Measurements from ENCODE around the gene SLC25A26.
"Not testable (repeated sequence)": the region's sequence is repeated elsewhere in the genome, so short reads cannot be mapped to it uniquely, and the experiment has no call there.

SLC25A26 gene

GRCh38 chr3:66272016-66272415 is 51.2 kb downstream of the SLC25A26 start:
- no peaks in the 10 kb centered on the region for H3K27me3 ChIP-seq
- H3K4me3 ChIP-seq (ENCODE audit: low read depth, low read length) = no peak overlapping the region
- H3K4me1 ChIP-seq = no peaks in the 10 kb centered on the region
- H3K36me3 ChIP-seq = no peaks in the 10 kb centered on the region
- no peak for DNase-seq
- no peaks in the 10 kb centered on the region; the same call in 1 of the 2 replicates for H3K9me3 ChIP-seq
- TF ChIP-seq, protein P1, sequence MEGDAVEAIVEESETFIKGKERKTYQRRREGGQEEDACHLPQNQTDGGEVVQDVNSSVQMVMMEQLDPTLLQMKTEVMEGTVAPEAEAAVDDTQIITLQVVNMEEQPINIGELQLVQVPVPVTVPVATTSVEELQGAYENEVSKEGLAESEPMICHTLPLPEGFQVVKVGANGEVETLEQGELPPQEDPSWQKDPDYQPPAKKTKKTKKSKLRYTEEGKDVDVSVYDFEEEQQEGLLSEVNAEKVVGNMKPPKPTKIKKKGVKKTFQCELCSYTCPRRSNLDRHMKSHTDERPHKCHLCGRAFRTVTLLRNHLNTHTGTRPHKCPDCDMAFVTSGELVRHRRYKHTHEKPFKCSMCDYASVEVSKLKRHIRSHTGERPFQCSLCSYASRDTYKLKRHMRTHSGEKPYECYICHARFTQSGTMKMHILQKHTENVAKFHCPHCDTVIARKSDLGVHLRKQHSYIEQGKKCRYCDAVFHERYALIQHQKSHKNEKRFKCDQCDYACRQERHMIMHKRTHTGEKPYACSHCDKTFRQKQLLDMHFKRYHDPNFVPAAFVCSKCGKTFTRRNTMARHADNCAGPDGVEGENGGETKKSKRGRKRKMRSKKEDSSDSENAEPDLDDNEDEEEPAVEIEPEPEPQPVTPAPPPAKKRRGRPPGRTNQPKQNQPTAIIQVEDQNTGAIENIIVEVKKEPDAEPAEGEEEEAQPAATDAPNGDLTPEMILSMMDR (IDR thresholded peaks at IDR 0.05; ENCODE audit: low read depth, low read length) = no peak

DNA sequence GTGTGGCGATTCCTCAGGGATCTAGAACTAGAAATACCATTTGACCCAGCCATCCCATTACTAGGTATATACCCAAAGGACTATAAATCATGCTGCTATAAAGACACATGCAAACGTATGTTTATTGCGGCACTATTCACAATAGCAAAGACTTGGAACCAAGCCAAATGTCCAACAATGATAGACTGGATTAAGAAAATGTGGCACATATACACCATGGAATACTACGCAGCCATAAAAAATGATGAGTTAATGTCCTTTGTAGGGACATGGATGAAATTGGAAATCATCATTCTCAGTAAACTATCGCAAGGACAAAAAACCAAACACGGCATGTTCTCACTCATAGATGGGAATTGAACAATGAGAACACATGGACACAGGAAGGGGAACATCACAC is 54.0 kb downstream of the SLC25A26 start:
- H3K9me3 ChIP-seq; H3K27me3 ChIP-seq; DNase-seq; H3K4me3 ChIP-seq (ENCODE audit: low read depth, low read length); H3K4me1 ChIP-seq; H3K36me3 ChIP-seq: not testable (repeated sequence)

DNA sequence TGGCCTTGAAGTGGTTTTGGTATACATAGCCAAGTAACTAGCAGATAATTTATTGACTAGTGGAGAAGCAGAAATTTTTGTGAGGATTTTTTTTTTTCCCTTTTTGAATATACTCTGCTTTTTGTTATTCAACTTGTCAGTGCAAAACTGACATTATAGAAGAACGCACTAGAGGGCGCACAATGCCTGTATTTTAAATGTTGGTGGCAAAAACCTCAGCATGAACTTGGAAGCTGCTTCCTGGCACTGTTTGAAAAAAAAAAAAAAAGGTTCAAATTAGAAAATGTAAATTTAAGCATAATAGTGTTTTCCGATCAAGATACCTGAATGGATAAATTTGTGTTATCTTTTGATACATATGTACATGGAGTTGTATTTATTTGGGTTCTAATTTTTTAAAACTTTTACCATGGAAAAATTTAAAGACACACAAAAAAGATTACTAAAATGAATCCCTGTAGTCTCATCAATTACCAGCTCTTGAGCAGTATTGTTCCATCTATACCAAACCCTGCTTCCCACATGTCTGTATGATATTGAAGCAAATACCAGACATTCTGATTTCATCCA is 56.0 kb downstream of the SLC25A26 start:
- Histone ChIP-seq H3K36me3 (no peaks in the 10 kb centered on the region; the same call in 1 of the 2 replicates), H3K9me3 (no peaks in the 10 kb centered on the region), H3K4me3 (ENCODE audit: low read depth, low read length) (no peak overlapping the region), H3K27me3 (no peaks in the 10 kb centered on the region), H3K4me1 (no peaks in the 10 kb centered on the region)
- TF ChIP-seq, protein P1 (IDR thresholded peaks at IDR 0.05; ENCODE audit: low read depth, low read length) = peak; percentile 71
- peak; percentile 63 for DNase-seq

- no peak overlapping the region for H3K4me3 ChIP-seq (ENCODE audit: low read depth, low read length)
- DNase-seq = no peak
- H3K27me3 ChIP-seq = no peaks in the 10 kb centered on the region
- H3K4me1 ChIP-seq = no peaks in the 10 kb centered on the region
- TF ChIP-seq, protein P1 (IDR thresholded peaks at IDR 0.05; ENCODE audit: low read depth, low read length) = no peak
- no peaks in the 10 kb centered on the region for H3K9me3 ChIP-seq
- H3K36me3 ChIP-seq = no peaks in the 10 kb centered on the region; the same call in 1 of the 2 replicates
Measured at GRCh38 chr3:66279168-66279567, 58.4 kb downstream of the SLC25A26 start.

- Histone ChIP-seq H3K36me3 (no peaks in the 10 kb centered on the region; the same call in 1 of the 2 replicates), H3K9me3 (no peaks in the 10 kb centered on the region), H3K4me3 (ENCODE audit: low read depth, low read length) (no peak overlapping the region), H3K4me1 (no peaks in the 10 kb centered on the region), H3K27me3 (no peaks in the 10 kb centered on the region)
- TF ChIP-seq, protein P1 (IDR thresholded peaks at IDR 0.05; ENCODE audit: low read depth, low read length) = no peak
- DNase-seq = no peak
Measured at GRCh38 chr3:66280304-66280703, 59.5 kb downstream of the SLC25A26 start.

DNA sequence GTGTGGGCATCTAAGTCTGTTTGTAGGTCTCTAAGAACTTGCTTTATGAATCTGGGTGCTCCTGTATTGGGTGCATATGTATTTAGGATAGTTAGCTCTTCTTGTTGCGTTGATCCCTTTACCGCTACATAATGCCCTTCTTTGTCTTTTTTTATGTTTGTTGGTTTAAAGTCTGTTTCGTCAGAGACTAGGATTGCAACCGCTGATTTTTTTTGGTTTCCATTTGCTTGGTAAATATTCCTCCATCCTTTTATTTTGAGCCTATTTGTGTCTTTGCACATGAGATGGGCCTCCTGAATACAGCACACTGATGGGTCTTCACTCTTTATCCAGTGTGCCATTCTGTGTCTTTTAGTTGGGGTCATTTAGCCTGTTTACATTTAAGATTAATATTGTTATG is 71.1 kb downstream of the SLC25A26 start:
- not testable (repeated sequence) for H3K36me3 ChIP-seq; H3K27me3 ChIP-seq; DNase-seq; H3K4me3 ChIP-seq (ENCODE audit: low read depth, low read length); H3K9me3 ChIP-seq; H3K4me1 ChIP-seq

- peaks cover 4% of the 10 kb centered on the region; the same call in 1 of the 2 replicates for H3K4me1 ChIP-seq
- H3K4me3 ChIP-seq (ENCODE audit: low read depth, low read length) = no peak overlapping the region
- no peaks in the 10 kb centered on the region for H3K9me3 ChIP-seq
- H3K36me3 ChIP-seq = no peaks in the 10 kb centered on the region
- TF ChIP-seq, protein P1 (IDR thresholded peaks at IDR 0.05; ENCODE audit: low read depth, low read length) = no peak
- H3K27me3 ChIP-seq = no peaks in the 10 kb centered on the region
- DNase-seq = no peak
Measured at GRCh38 chr3:66297260-66297873, 76.6 kb downstream of the SLC25A26 start.
